Glutamatergic neuron (in vitro differentiated cells): ENCODE results near the gene SMDT1. TPM values are rescaled to one million over a fixed set of nuclear protein-coding genes. Genes with fewer than 3 reads are reported as not detected.
"Not testable (repeated sequence)": the region's sequence is repeated elsewhere in the genome, so short reads cannot be mapped to it uniquely, and the experiment has no call there.

Experiments used
- DNase-seq: peaks from one replicate; pipeline ENCODE4 v3.0.0; 2022
- H3K27ac Mint-ChIP-seq: one replicate; pipeline ENCODE4 v1.8.0; 2020; ENCODE audit warnings: mild to moderate bottlenecking, mixed read lengths, inconsistent platforms; ENCODE audit not compliant: unreplicated experiment
- H3K27me3 Mint-ChIP-seq: one replicate; pipeline ENCODE4 v1.8.0; 2020; ENCODE audit warnings: mild to moderate bottlenecking, moderate library complexity, mixed read lengths, inconsistent platforms; ENCODE audit not compliant: unreplicated experiment
- H3K36me3 Mint-ChIP-seq: one replicate; pipeline ENCODE4 v1.8.0; 2020; ENCODE audit warnings: mild to moderate bottlenecking, mixed read lengths, inconsistent platforms; ENCODE audit not compliant: unreplicated experiment
- H3K4me1 Mint-ChIP-seq: one replicate; pipeline ENCODE4 v1.8.0; 2020; ENCODE audit warnings: mild to moderate bottlenecking, low read depth, mixed read lengths, inconsistent platforms; ENCODE audit not compliant: unreplicated experiment
- H3K4me3 Mint-ChIP-seq: one replicate; pipeline ENCODE4 v1.8.0; 2020; ENCODE audit warnings: mild to moderate bottlenecking, mixed read lengths, inconsistent platforms; ENCODE audit not compliant: unreplicated experiment
- H3K9me3 Mint-ChIP-seq: one replicate; pipeline ENCODE4 v1.8.0; 2020; ENCODE audit warnings: mild to moderate bottlenecking, moderate library complexity, mixed read lengths, inconsistent platforms; ENCODE audit not compliant: unreplicated experiment
- CTCF ChIP-seq: fragments of 200-600 bp; sonication (generic); IDR thresholded peaks from one replicate; pipeline ENCODE4 v1.5.0; 2021; ENCODE audit not compliant: partially characterized antibody, unreplicated experiment
- total RNA-seq: library from RNA; stranded (reverse); fragmentation: NEBNext Ultra II Directional; extraction: Animal tissue kit (Norgen Biotek cat#: 25700); gene quantifications from one replicate; pipeline ENCODE4 v1.2.1, GENCODE V29; 2021; ENCODE audit not compliant: unreplicated experiment

Gene SMDT1
- total RNA-seq, 1 donor from 2014 or later, result 62.0 TPM

- Mint-ChIP-seq H3K4me1 (peaks cover 10% of the 10 kb centered on the region), H3K4me3 (peak within 1 kb of the TSS; percentile 88), H3K9me3 (peaks cover 5% of the 10 kb centered on the region), H3K27ac (peak within 1 kb of the TSS; percentile 70), H3K27me3 (peaks cover 7% of the 10 kb centered on the region), H3K36me3 (peaks cover 6% of the 10 kb centered on the region)
- TF ChIP-seq CTCF, result no peak
- peak; percentile 94 for DNase-seq
Measured at GRCh38 chr22:42070517-42071422, 8.7 kb upstream of the SMDT1 start, which contains the start of gene NAGA. TSS of gene NAGA (minus strand) at chr22:42070812. CDS start at chr22:42070297, 515 bp downstream.

- peaks cover 10% of the 10 kb centered on the region for H3K4me1 Mint-ChIP-seq
- DNase-seq, H3K4me3 Mint-ChIP-seq, H3K27me3 Mint-ChIP-seq, H3K27ac Mint-ChIP-seq, H3K36me3 Mint-ChIP-seq, H3K9me3 Mint-ChIP-seq: not testable (repeated sequence)
Measured at GRCh38 chr22:42071508-42071907, 8.0 kb upstream of the SMDT1 start.

- Mint-ChIP-seq H3K4me1 (peaks cover 10% of the 10 kb centered on the region), H3K4me3 (peak overlapping the region; percentile 50), H3K9me3 (peaks cover 6% of the 10 kb centered on the region), H3K27me3 (peaks cover 7% of the 10 kb centered on the region), H3K27ac (no peak overlapping the region), H3K36me3 (peaks cover 6% of the 10 kb centered on the region)
- TF ChIP-seq CTCF, result no peak
- no peak for DNase-seq
Measured at GRCh38 chr22:42072606-42073330, 6.7 kb upstream of the SMDT1 start.

- Mint-ChIP-seq H3K27ac (no peak overlapping the region), H3K4me3 (peak overlapping the region; percentile 2), H3K36me3 (peaks cover 6% of the 10 kb centered on the region), H3K4me1 (peaks cover 11% of the 10 kb centered on the region), H3K27me3 (peaks cover 7% of the 10 kb centered on the region), H3K9me3 (peaks cover 6% of the 10 kb centered on the region)
- DNase-seq, result no peak
- TF ChIP-seq CTCF, result no peak
Measured at GRCh38 chr22:42073621-42074041, 5.9 kb upstream of the SMDT1 start.

- H3K9me3 Mint-ChIP-seq, result peaks cover 6% of the 10 kb centered on the region
- peak within 1 kb of the TSS; percentile 49 for H3K4me3 Mint-ChIP-seq
- peak; percentile 51 for DNase-seq
- no peak within 1 kb of the TSS for H3K27ac Mint-ChIP-seq
- peaks cover 7% of the 10 kb centered on the region for H3K27me3 Mint-ChIP-seq
- peak; percentile 22 for TF ChIP-seq CTCF
- peaks cover 14% of the 10 kb centered on the region for H3K4me1 Mint-ChIP-seq
- peaks cover 6% of the 10 kb centered on the region for H3K36me3 Mint-ChIP-seq
Measured at GRCh38 chr22:42074132-42074811, 5.2 kb upstream of the SMDT1 start, which contains the start of gene PHETA2. TSS of gene PHETA2 (plus strand) at chr22:42074248. CDS start at chr22:42077294, 3,046 bp downstream.
